Liver (tissue), 9 donors: ENCODE results near the gene SLFN11. TPM values are rescaled to one million over a fixed set of nuclear protein-coding genes. Genes with fewer than 3 reads are reported as not detected.

Experiments
- DNase-seq: peaks from one replicate; pipeline ENCODE4 v3.0.0-alpha.2; 2017; ENCODE audit warnings: low spot score
- H3K27ac ChIP-seq, 2 donors: one replicate each; pipeline ENCODE4 v1.7.0; 2013; ENCODE audit warnings: inconsistent platforms in 2 of 2, low read length in 2 of 2, control low read depth in 1 of 2, low read depth in 1 of 2, mild to moderate bottlenecking in 1 of 2
- H3K27me3 ChIP-seq, 4 donors: one replicate each; pipeline versions ENCODE4 v1.6.1 to v1.7.0; 2013; ENCODE audit warnings: low read length in 3 of 4, inconsistent platforms in 1 of 4, mild to moderate bottlenecking in 1 of 4, moderate library complexity in 1 of 4; ENCODE audit not compliant: control insufficient read depth in 4 of 4, insufficient read depth in 4 of 4
- H3K36me3 ChIP-seq, 4 donors: one replicate each; pipeline versions ENCODE4 v1.6.1 to v1.7.0; 2013; ENCODE audit warnings: low read length in 3 of 4, mild to moderate bottlenecking in 3 of 4, low read depth in 1 of 4, moderate library complexity in 1 of 4; ENCODE audit not compliant: control insufficient read depth in 4 of 4, insufficient read depth in 3 of 4
- H3K4me1 ChIP-seq, 4 donors: one replicate each; pipeline versions ENCODE4 v1.6.1 to v1.7.0; 2013; ENCODE audit warnings: low read length in 3 of 4, mild to moderate bottlenecking in 3 of 4, moderate library complexity in 1 of 4; ENCODE audit not compliant: control insufficient read depth in 4 of 4, insufficient read depth in 4 of 4
- H3K4me3 ChIP-seq, 3 donors: one replicate each; pipeline versions ENCODE4 v1.6.1 to v1.7.0; 2013; ENCODE audit warnings: low read length in 3 of 3, control low read depth in 1 of 3, low read depth in 1 of 3, mild to moderate bottlenecking in 1 of 3
- H3K9ac ChIP-seq, 2 donors: one replicate each; pipeline ENCODE4 v1.7.0; 2013; ENCODE audit warnings: low read length in 2 of 2, mild to moderate bottlenecking in 2 of 2, moderate library complexity in 2 of 2, control low read depth in 1 of 2, low read depth in 1 of 2
- H3K9me3 ChIP-seq, 4 donors: one replicate each; pipeline versions ENCODE4 v1.6.1 to v1.7.0; 2013; ENCODE audit warnings: low read length in 3 of 4; ENCODE audit not compliant: control insufficient read depth in 4 of 4
- ATF3 ChIP-seq: IDR thresholded peaks from 2 replicates; pipeline ENCODE4 v1.6.1; 2016; ENCODE audit warnings: antibody characterized with exemption
- CTCF ChIP-seq: fragments of 150-350 bp; IDR thresholded peaks from 2 replicates; pipeline ENCODE4 v1.5.1; 2017; ENCODE audit warnings: improper control_type of control experiment, low read depth, low read length; ENCODE audit not compliant: missing input control
- EGR1 ChIP-seq, 2 donors: IDR thresholded peaks; 2 replicates each; pipeline ENCODE4 v1.6.1; 2016 to 2018; ENCODE audit warnings: antibody characterized with exemption in 2 of 2, low read depth in 2 of 2
- FOXA1 ChIP-seq: IDR thresholded peaks from 2 replicates; pipeline ENCODE4 v1.6.1; 2016; ENCODE audit warnings: antibody characterized with exemption
- FOXA2 ChIP-seq: IDR thresholded peaks from 2 replicates; pipeline ENCODE4 v1.6.1; 2016; ENCODE audit warnings: antibody characterized with exemption
- GABPA ChIP-seq, 2 donors: IDR thresholded peaks in 1 of 2; conservative IDR thresholded peaks in 1 of 2; 2 replicates each; pipeline ENCODE4 v1.6.1; 2016; ENCODE audit warnings: antibody characterized with exemption in 2 of 2, mild to moderate bottlenecking in 1 of 2, moderate library complexity in 1 of 2
- HNF4A ChIP-seq, 2 donors: conservative IDR thresholded peaks; 2 replicates each; pipeline ENCODE4 v1.6.1; 2016; ENCODE audit warnings: antibody characterized with exemption in 2 of 2, mild to moderate bottlenecking in 2 of 2
- HNF4G ChIP-seq: IDR thresholded peaks from 2 replicates; pipeline ENCODE4 v1.6.1; 2016; ENCODE audit warnings: antibody characterized with exemption
- JUND ChIP-seq, 2 donors: IDR thresholded peaks; 2 replicates each; pipeline ENCODE4 v1.6.1; 2016; ENCODE audit warnings: antibody characterized with exemption in 2 of 2
- MAX ChIP-seq: IDR thresholded peaks from 2 replicates; pipeline ENCODE4 v1.6.1; 2016; ENCODE audit warnings: antibody characterized with exemption
- NR2F2 ChIP-seq: IDR thresholded peaks from 2 replicates; pipeline ENCODE4 v1.6.1; 2016; ENCODE audit warnings: antibody characterized with exemption
- RAD21 ChIP-seq, 2 donors: IDR thresholded peaks; 2 replicates each; pipeline ENCODE4 v1.6.1; 2016; ENCODE audit warnings: antibody characterized with exemption in 2 of 2, mild to moderate bottlenecking in 2 of 2
- SP1 ChIP-seq: IDR thresholded peaks from 2 replicates; pipeline ENCODE4 v1.6.1; 2018; ENCODE audit warnings: antibody characterized with exemption, mild to moderate bottlenecking
- YY1 ChIP-seq: IDR thresholded peaks from 2 replicates; pipeline ENCODE4 v1.6.1; 2016; ENCODE audit warnings: antibody characterized with exemption, mild to moderate bottlenecking
- WGBS: extraction: QIAGEN DNeasy Blood & Tissue Kit; methylation state at CpG from one replicate; pipeline ENCODE4 v1.1.7; 2013; 5-methylcytosine and 5-hydroxymethylcytosine counted together
- polyA plus RNA-seq, 2 donors: library from polyadenylated mRNA; stranded (reverse) in 1 of 2; unstranded in 1 of 2; fragments of 200-250 nt in 1 of 2; fragments of >200 nt in 1 of 2; fragmentation: Nextera tagmentation in 1 of 2; extraction: Ambion mirVana in 1 of 2; gene quantifications; one replicate each; pipeline versions ENCODE4 v1.2.1 to v1.2.3, GENCODE V29; 2013 to 2015
- total RNA-seq, 2 donors: library from RNA; depleted of rRNA; stranded (reverse); fragments of >200 nt; gene quantifications; one replicate each; pipeline ENCODE4 v1.2.3, GENCODE V29; 2014
- donor health status: healthy.
- donor health status: healthy.
- donor health status: healthy.
- donor health status: healthy.
- donor health status: healthy.

SLFN11 gene
- total and polyA plus RNA-seq, 4 donors = 1.6 to 18.7 (median 6.2) TPM

- Histone ChIP-seq H3K9ac (no peak overlapping the region), H3K27me3 (no peaks in the 10 kb centered on the region), H3K36me3 (no peaks in the 10 kb centered on the region), H3K4me3 (no peak overlapping the region), H3K27ac (no peak overlapping the region), H3K4me1 (peaks cover 0 to 2% (median 0%) of the 10 kb centered on the region in 4 donors), H3K9me3 (no peaks in the 10 kb centered on the region)
- DNase-seq = no peak
- no peak for TF ChIP-seq HNF4G
- no peak for TF ChIP-seq ATF3
- no peak for TF ChIP-seq NR2F2
- no peak for TF ChIP-seq FOXA1
- TF ChIP-seq GABPA (IDR thresholded peaks at IDR 0.05 in 1 of 2, conservative IDR thresholded peaks at IDR 0.05 in 1 of 2) = no peak
- TF ChIP-seq FOXA2 = no peak
- TF ChIP-seq CTCF = no peak
- no peak for TF ChIP-seq JUND (IDR thresholded peaks at IDR 0.05)
- TF ChIP-seq RAD21 (IDR thresholded peaks at IDR 0.05) = no peak
- 49% methylated on average over 1 of the region's 1 CpG for WGBS
Measured at GRCh38 chr17:35361027-35361426, 12.4 kb downstream of the SLFN11 start.

GRCh38 chr17:35359398-35359797, 14.0 kb downstream of the SLFN11 start:
- peaks cover 0 to 2% (median 0%) of the 10 kb centered on the region in 4 donors for H3K4me1 ChIP-seq
- no peaks in the 10 kb centered on the region for H3K36me3 ChIP-seq
- TF ChIP-seq EGR1 (IDR thresholded peaks at IDR 0.05; ENCODE audit: low read depth in 2 of 2) = no peak
- TF ChIP-seq SP1 = no peak
- no peak for TF ChIP-seq GABPA (IDR thresholded peaks at IDR 0.05 in 1 of 2, conservative IDR thresholded peaks at IDR 0.05 in 1 of 2)
- no peak for TF ChIP-seq RAD21 (IDR thresholded peaks at IDR 0.05)
- no peak for TF ChIP-seq MAX
- no peak for TF ChIP-seq HNF4A (conservative IDR thresholded peaks at IDR 0.05)
- no peak for TF ChIP-seq NR2F2
- TF ChIP-seq JUND (IDR thresholded peaks at IDR 0.05) = no peak
- no peak for TF ChIP-seq YY1
- no peak overlapping the region for H3K4me3 ChIP-seq
- no peaks in the 10 kb centered on the region for H3K9me3 ChIP-seq
- DNase-seq = no peak
- WGBS = 56% methylated on average over 3 of the region's 3 CpGs
- H3K9ac ChIP-seq = no peak overlapping the region
- H3K27ac ChIP-seq = no peak overlapping the region
- peaks cover 0 to under 1% (median 0%) of the 10 kb centered on the region in 4 donors for H3K27me3 ChIP-seq

GRCh38 chr17:35352284-35352683, 21.1 kb downstream of the SLFN11 start:
- Histone ChIP-seq H3K27me3 (peaks cover 0 to 7% (median 0%) of the 10 kb centered on the region in 4 donors), H3K9me3 (no peaks in the 10 kb centered on the region), H3K27ac (no peak overlapping the region), H3K4me3 (no peak overlapping the region), H3K36me3 (no peaks in the 10 kb centered on the region), H3K9ac (no peak overlapping the region), H3K4me1 (no peaks in the 10 kb centered on the region)
- DNase-seq = no peak
- TF ChIP-seq FOXA1 = no peak
- 76% methylated on average over 6 of the region's 6 CpGs for WGBS
